ENCODE data around the gene ZSWIM1. TPM values are rescaled to one million over a fixed set of nuclear protein-coding genes. Genes with fewer than 3 reads are reported as not detected.
"Not testable (repeated sequence)": the region's sequence is repeated elsewhere in the genome, so short reads cannot be mapped to it uniquely, and the experiment has no call there.

Gene ZSWIM1
- total and polyA plus RNA-seq, 12 donors, result 3.8 to 12.0 (median 9.8) TPM

GRCh38 chr20:45897692-45898091 is 16.7 kb downstream of the ZSWIM1 start:
- no peak for TF ChIP-seq CTCF (IDR thresholded peaks at IDR 0.05)
- Histone ChIP-seq H3K36me3 (peaks cover 0 to 100% (median 68%) of the 10 kb centered on the region in 9 donors), H3K27ac (no peak overlapping the region), H3K4me1 (peaks cover 0 to 14% (median 3%) of the 10 kb centered on the region in 9 donors), H3K9me3 (no peaks in the 10 kb centered on the region), H3K27me3 (no peaks in the 10 kb centered on the region), H3K4me3 (no peak overlapping the region)
- WGBS, 2 donors, result 91 to 93% methylated on average over 7 of the region's 7 CpGs
- intact Hi-C loops (cut with DNase I), result loop anchor here in 1 of 10 donors (10.0 kb wide), 1 partner anchor 67 kb away; no protein-coding TSS in a partner anchor
- no peak for ATAC-seq
- no peak for DNase-seq

- H3K9me3 ChIP-seq, result no peaks in the 10 kb centered on the region
- no peak for TF ChIP-seq CTCF (IDR thresholded peaks at IDR 0.05)
- intact Hi-C loops (cut with DNase I), result loop anchor here in 1 of 10 donors (10.0 kb wide), 1 partner anchor 67 kb away; no protein-coding TSS in a partner anchor
- H3K27me3 ChIP-seq, result no peaks in the 10 kb centered on the region
- ATAC-seq (peak in 1 of 8 donors; percentile 18), DNase-seq (no peak)
- no peak overlapping the region for H3K27ac ChIP-seq
- 87 to 89% methylated on average over 12 of the region's 12 CpGs for WGBS, 2 donors
- H3K4me1 ChIP-seq, result peaks cover 0 to 8% (median 0%) of the 10 kb centered on the region in 9 donors
- peaks cover 0 to 100% (median 63%) of the 10 kb centered on the region in 9 donors for H3K36me3 ChIP-seq
- H3K4me3 ChIP-seq, result no peak overlapping the region
Observed at GRCh38 chr20:45898285-45898684, 17.3 kb downstream of the ZSWIM1 start.

- ATAC-seq (peak in 1 of 8 donors; percentile 6), DNase-seq (no peak)
- H3K9me3 ChIP-seq, result no peaks in the 10 kb centered on the region
- no peak for TF ChIP-seq CTCF (IDR thresholded peaks at IDR 0.05)
- H3K27ac ChIP-seq, result no peak overlapping the region
- H3K4me1 ChIP-seq, result no peaks in the 10 kb centered on the region
- H3K27me3 ChIP-seq, result no peaks in the 10 kb centered on the region
- WGBS, 2 donors, result 88 to 92% methylated on average over 13 of the region's 13 CpGs
- no peak overlapping the region for H3K4me3 ChIP-seq
- intact Hi-C loops (cut with DNase I), result loop anchor here in 1 of 10 donors (10.0 kb wide), 1 partner anchor 66 kb away; no protein-coding TSS in a partner anchor
- H3K36me3 ChIP-seq, result peaks cover 0 to 100% (median 56%) of the 10 kb centered on the region in 9 donors
Observed at GRCh38 chr20:45899046-45899835, 18.2 kb downstream of the ZSWIM1 start.

GRCh38 chr20:45901332-45901731 is 20.3 kb downstream of the ZSWIM1 start:
- intact Hi-C loops (cut with DNase I); H3K27ac ChIP-seq; H3K27me3 ChIP-seq; H3K4me3 ChIP-seq; H3K4me1 ChIP-seq; DNase-seq; ATAC-seq; H3K9me3 ChIP-seq: not testable (repeated sequence)
- 96 to 97% methylated on average over 6 of the region's 6 CpGs for WGBS, 2 donors
- peaks cover 0 to 100% (median 37%) of the 10 kb centered on the region in 9 donors for H3K36me3 ChIP-seq
